ENCODE data around the gene KLRD1.
"Not testable (repeated sequence)": the region's sequence is repeated elsewhere in the genome, so short reads cannot be mapped to it uniquely, and the experiment has no call there.

GRCh38 chr12:10340946-10341345 lies 33.3 kb downstream of the KLRD1 start:
- not testable (repeated sequence) for TF ChIP-seq CTCF, POLR2A (IDR thresholded peaks at IDR 0.05)

Data from adrenal gland (tissue), 5 donors.